K562 (cell line): ENCODE data around the gene ANKS1A. TPM values are rescaled to one million over a fixed set of nuclear protein-coding genes. Genes with fewer than 3 reads are reported as not detected.

ENCODE experiments used
- ATAC-seq: fragments of 200-7000 bp; cut with Tn5 transposase; 3 replicates; pipeline ENCODE4 v1.9.1; 2020; ENCODE audit warnings: moderate library complexity
- BruUV-seq: library from RNA; stranded (reverse); fragments of 400-500 nt; replicated peaks from 2 replicates; lab custom pipeline; 2021; lab: Mats Ljungman, UMichigan
- CTCF ChIA-PET: fragments of 300-600 bp; formaldehyde crosslinking; extraction: SDS; loops from one replicate; lab custom pipeline; 2021; ENCODE audit warnings: low intra/inter-chr PET ratio; lab: Yijun Ruan, JAX
- POLR2A ChIA-PET: fragments of 300-600, 350-650 bp; sonication (Branson Sonifier 250); formaldehyde crosslinking; extraction: SDS; loops from one replicate; lab custom pipeline; 2021; ENCODE audit warnings: antibody characterized with exemption, inconsistent platforms; lab: Yijun Ruan, JAX
- DNase-seq, 4 experiments: peaks; one replicate each; pipeline versions ENCODE4 v3.0.0 to v3.0.0-alpha.2; 2011 to 2018; ENCODE audit warnings: low spot score in 3 of 4, mixed read lengths in 3 of 4; ENCODE audit errors: extremely low read depth in 1 of 4
- FAIRE-seq: peaks from 2 replicates; lab custom pipeline; 2011; peaks lifted over from hg19 to GRCh38; lab: Jason Lieb, UNC
- H2AFZ ChIP-seq: 2 replicates; pipeline ENCODE4 v1.6.0; 2011; ENCODE audit warnings: low read depth, low read length, control low read depth, inconsistent platforms
- H3K27ac ChIP-seq: fragments of 200-600 bp; 3 replicates; pipeline ENCODE4 v1.8.0; 2011; ENCODE audit warnings: low read depth, mild to moderate bottlenecking, control low read depth, inconsistent platforms, low read length, moderate library complexity, mixed read lengths; ENCODE audit errors: extremely low read depth
- H3K27me3 ChIP-seq, 2 experiments: fragments of 300-600 bp in 1 of 2; 2 replicates in 1 of 2; 3 replicates in 1 of 2; pipeline versions ENCODE4 v1.6.0 to v1.8.0; 2011; ENCODE audit warnings: inconsistent platforms in 2 of 2, low read length in 2 of 2, mild to moderate bottlenecking in 1 of 2, mixed read lengths in 1 of 2, moderate library complexity in 1 of 2; ENCODE audit not compliant: control insufficient read depth in 2 of 2, insufficient read depth in 2 of 2
- H3K36me3 ChIP-seq: fragments of 300-600 bp; 3 replicates; pipeline ENCODE4 v1.8.0; 2011; ENCODE audit warnings: mild to moderate bottlenecking, low read length, inconsistent platforms; ENCODE audit not compliant: control insufficient read depth, insufficient read depth
- H3K4me1 ChIP-seq, 2 experiments: fragments of 200-600 bp in 1 of 2; replicated peaks in 1 of 2; 2 replicates in 1 of 2; 3 replicates in 1 of 2; pipeline versions ENCODE4 v1.5.1 to v1.8.0; 2011; ENCODE audit warnings: inconsistent platforms in 2 of 2, low read length in 2 of 2, mild to moderate bottlenecking in 1 of 2, mixed read lengths in 1 of 2, moderate library complexity in 1 of 2; ENCODE audit not compliant: control insufficient read depth in 2 of 2, insufficient read depth in 2 of 2
- H3K4me2 ChIP-seq: 2 replicates; pipeline ENCODE4 v1.6.1; 2011; ENCODE audit warnings: low read length, control low read depth, inconsistent platforms, mixed read lengths; ENCODE audit not compliant: insufficient read depth
- H3K4me3 ChIP-seq: fragments of 200-600 bp; sonication (generic), shearing (Covaris generic); 2 replicates; pipeline ENCODE4 v1.5.1; 2016; ENCODE audit warnings: control low read depth, inconsistent platforms
- H3K79me2 ChIP-seq: fragments of 200-600 bp; 3 replicates; pipeline ENCODE4 v1.8.0; 2011; ENCODE audit warnings: low read length, inconsistent platforms; ENCODE audit not compliant: control insufficient read depth, insufficient read depth
- H3K9ac ChIP-seq, 2 experiments: 2 replicates each; pipeline versions ENCODE4 v1.6.0 to v1.6.1; 2011; ENCODE audit warnings: low read depth in 2 of 2, low read length in 2 of 2, control low read depth in 1 of 2, inconsistent platforms in 1 of 2, mild to moderate bottlenecking in 1 of 2, mixed read lengths in 1 of 2; ENCODE audit not compliant: insufficient read depth in 1 of 2
- H3K9me1 ChIP-seq: one replicate; pipeline ENCODE4 v1.6.0; 2011; ENCODE audit warnings: inconsistent platforms, mild to moderate bottlenecking, low read length, moderate library complexity; ENCODE audit not compliant: control insufficient read depth, insufficient read depth
- H3K9me3 ChIP-seq: replicated peaks from 2 replicates; pipeline ENCODE4 v1.5.1; 2011; ENCODE audit warnings: low read depth, low read length, inconsistent platforms; ENCODE audit not compliant: control insufficient read depth, insufficient read depth
- H4K20me1 ChIP-seq: replicated peaks from 2 replicates; pipeline ENCODE4 v1.6.1; 2011; ENCODE audit warnings: low read length, inconsistent platforms, mixed read lengths; ENCODE audit not compliant: control insufficient read depth, insufficient read depth
- BHLHE40 ChIP-seq: IDR thresholded peaks from 2 replicates; pipeline ENCODE4 v1.6.1; 2011; ENCODE audit warnings: low read length, improper control_type of control experiment
- BRCA1 ChIP-seq, 2 experiments: fragments of 450-650 bp in 1 of 2; sonication (generic) in 1 of 2; formaldehyde crosslinking in 1 of 2; IDR thresholded peaks; 2 replicates each; pipeline versions ENCODE4 v1.5.0 to v1.6.1; 2017 to 2020; ENCODE audit warnings: mild to moderate bottlenecking in 1 of 2, missing genetic modification reagents in 1 of 2
- CHD2 ChIP-seq: IDR thresholded peaks from 2 replicates; pipeline ENCODE4 v1.6.1; 2011; ENCODE audit warnings: low read depth, low read length
- FOSL1 ChIP-seq: fragments of 200-800 bp; sonication (Bioruptor generic); conservative IDR thresholded peaks from 2 replicates; pipeline ENCODE4 v1.6.1; 2016; ENCODE audit warnings: missing genetic modification characterization, missing compliant biosample characterization
- KAT2B ChIP-seq: IDR thresholded peaks from one replicate; pipeline ENCODE4 v1.6.1; 2012; ENCODE audit warnings: low read depth, mild to moderate bottlenecking, control low read depth, inconsistent platforms, low read length, moderate library complexity
- MEIS2 ChIP-seq: fragments of 450-650 bp; IDR thresholded peaks from 2 replicates; pipeline ENCODE4 v1.6.1; 2014; ENCODE audit warnings: mild to moderate bottlenecking; ENCODE audit not compliant: partially characterized antibody
- NFXL1 ChIP-seq: fragments of 450-650 bp; formaldehyde crosslinking; IDR thresholded peaks from 2 replicates; pipeline ENCODE4 v1.4.0; 2021; ENCODE audit warnings: mild to moderate bottlenecking
- PRPF4 ChIP-seq: fragments of 200-400 bp; formaldehyde crosslinking; IDR thresholded peaks from one replicate; pipeline ENCODE4 v1.6.1; 2017; ENCODE audit warnings: low read length, low read depth, mild to moderate bottlenecking; ENCODE audit not compliant: insufficient read depth, poor library complexity, severe bottlenecking
- SOX6 ChIP-seq: fragments of 450-650 bp; IDR thresholded peaks from 2 replicates; pipeline ENCODE4 v1.6.1; 2014; ENCODE audit warnings: mild to moderate bottlenecking
- SRSF1 ChIP-seq: fragments of 200-400 bp; formaldehyde crosslinking; IDR thresholded peaks from 2 replicates; pipeline ENCODE4 v1.6.1; 2017; ENCODE audit warnings: mild to moderate bottlenecking, low read depth, low read length, moderate library complexity
- SUPT5H ChIP-seq: fragments of 450-650 bp; IDR thresholded peaks from 2 replicates; pipeline ENCODE4 v1.6.1; 2016
- ZNF133 ChIP-seq: fragments of 250-450 bp; sonication (Bioruptor Pico); IDR thresholded peaks from 2 replicates; pipeline ENCODE4 v1.4.0; 2020; ENCODE audit warnings: mild to moderate bottlenecking
- WGBS: fragments of 100-300 bp; shearing (Covaris generic); methylation state at CpG from one replicate; pipeline ENCODE4 v1.1.6; 2016; ENCODE audit warnings: low coverage, mixed read lengths; ENCODE audit not compliant: insufficient coverage; ENCODE audit errors: missing lambda C conversion rate; 5-methylcytosine and 5-hydroxymethylcytosine counted together
- in situ Hi-C: fragments of 300-500 bp; cut with MboI; formaldehyde crosslinking; loops from 4 replicates; pipeline ENCODE4 v1.15.0; 2018; ENCODE audit warnings: inconsistent platforms, mixed read lengths
- intact Hi-C: fragments of 100-400 bp; cut with micrococcal nuclease; formaldehyde crosslinking; loops from 2 replicates; pipeline ENCODE4 v1.14.2; 2022
- polyA plus RNA-seq, 8 experiments: library from polyadenylated mRNA; depleted of rRNA in 4 of 8; stranded (reverse) in 5 of 8; unstranded in 3 of 8; fragments of >200 nt; fragmentation: Nextera tagmentation in 2 of 8; fragmentation: Illumina TruSeq in 1 of 8; extraction: Ambion mirVana in 2 of 8; extraction: Trizol in 1 of 8; gene quantifications; 2 replicates each; pipeline versions ENCODE4 v1.2.1 to v1.2.3, GENCODE V29; 2011 to 2014; ENCODE audit warnings: inconsistent platforms in 1 of 8, missing spikeins in 1 of 8
- total RNA-seq, 7 experiments: library from RNA; depleted of rRNA in 6 of 7; stranded (reverse); fragments of >200 nt in 6 of 7; fragmentation: Illumina TruSeq in 2 of 7; extraction: Trizol in 2 of 7; gene quantifications; 2 replicates each; pipeline versions ENCODE4 v1.2.1 to v1.2.3, GENCODE V29; 2011 to 2021; ENCODE audit warnings: low replicate concordance in 1 of 7
- TF ChIP-seq, protein P1 (sequence below): fragments of 450-650 bp; IDR thresholded peaks from 2 replicates; pipeline ENCODE4 v1.6.1; 2016; ENCODE audit warnings: low read depth

ANKS1A gene
- total and polyA plus RNA-seq, 9 of the 15 experiments (the other 6 are each of a cell fraction or from before 2014, with no cell fraction given) = 1.1 to 13.8 (median 5.3) TPM

DNA sequence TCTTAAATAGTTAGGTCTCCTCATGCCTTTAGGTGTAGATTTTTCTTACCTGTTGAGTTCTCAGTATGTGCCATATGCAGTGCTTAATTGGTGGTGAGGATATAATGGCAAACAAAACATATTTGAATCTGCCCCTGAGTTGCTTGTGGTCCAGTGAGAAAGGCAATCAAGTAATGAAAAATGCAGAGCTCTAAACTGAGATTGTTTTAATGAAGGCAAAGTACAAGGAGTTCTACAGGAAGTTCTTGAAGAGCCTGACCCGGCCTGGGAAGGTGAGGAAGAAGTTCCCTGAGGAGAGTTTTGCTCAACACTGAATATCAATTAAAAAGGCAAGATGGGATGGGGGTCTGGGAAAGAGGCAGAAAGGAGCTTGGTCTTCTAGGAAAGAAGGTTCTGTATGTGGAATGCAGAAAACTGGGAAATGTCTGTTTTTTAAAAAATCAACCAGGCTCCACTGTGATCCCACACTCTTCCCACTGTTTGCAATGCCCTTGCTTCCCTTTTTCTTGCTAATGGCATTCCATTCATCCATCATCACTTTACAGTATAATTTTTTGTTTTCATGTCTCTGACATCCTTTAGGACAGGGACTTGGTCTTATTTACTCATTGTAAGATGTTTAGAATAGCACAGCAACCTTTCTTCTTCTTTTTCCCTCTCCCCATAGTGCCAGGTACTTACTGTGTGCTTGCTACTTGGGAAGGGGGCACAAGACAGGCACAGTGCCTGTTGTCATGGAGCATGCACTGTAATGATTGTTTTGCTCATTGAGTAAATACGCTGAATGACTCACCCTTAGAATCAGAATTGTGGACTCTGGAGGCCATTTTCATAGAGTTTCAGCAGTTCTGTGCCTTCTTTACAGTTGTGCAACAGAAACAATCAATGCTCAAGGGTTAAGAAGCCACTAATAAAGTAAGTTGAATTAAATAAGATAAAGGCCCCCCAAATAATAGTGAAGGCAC lies 64.3 kb downstream of the ANKS1A start:
- no peak overlapping the region for H2AFZ ChIP-seq
- H3K9ac ChIP-seq = no peak overlapping the region
- H3K9me3 ChIP-seq = no peaks in the 10 kb centered on the region
- DNase-seq (no peak), FAIRE-seq (no peak), ATAC-seq (no peak)
- no peaks in the 10 kb centered on the region for H3K9me1 ChIP-seq
- H3K27ac ChIP-seq = no peak overlapping the region
- POLR2A ChIA-PET = interaction anchor here (0.6 to 1.1 kb wide), 2 partner anchors 16 to 33 kb away, joined by 3 to 4 read pairs; no protein-coding TSS in a partner anchor
- 33% methylated on average over 2 of the region's 2 CpGs for WGBS
- BruUV-seq = no TSS peak
- CTCF ChIA-PET = no interaction called here
- no peaks in the 10 kb centered on the region for H3K36me3 ChIP-seq
- no peak overlapping the region for H3K4me3 ChIP-seq
- no peaks in the 10 kb centered on the region for H4K20me1 ChIP-seq
- intact Hi-C loops = no loop called here
- H3K27me3 ChIP-seq = no peaks in the 10 kb centered on the region
- in situ Hi-C loops = no loop called here
- no peak overlapping the region for H3K4me2 ChIP-seq
- no peaks in the 10 kb centered on the region for H3K79me2 ChIP-seq
- H3K4me1 ChIP-seq = peaks cover 0 to 4% of the 10 kb centered on the region in 2 experiments; a peak in 2 of 5 replicates
- TF ChIP-seq FOSL1 (tag) = peak; percentile 75
- peak; percentile 16 for TF ChIP-seq MEIS2
- no peak for TF ChIP-seq ZNF133 (CRISPR knock-in tag)
- TF ChIP-seq NFXL1 (CRISPR knock-in tag) = no peak
- no peak for TF ChIP-seq KAT2B
- TF ChIP-seq, protein P1, sequence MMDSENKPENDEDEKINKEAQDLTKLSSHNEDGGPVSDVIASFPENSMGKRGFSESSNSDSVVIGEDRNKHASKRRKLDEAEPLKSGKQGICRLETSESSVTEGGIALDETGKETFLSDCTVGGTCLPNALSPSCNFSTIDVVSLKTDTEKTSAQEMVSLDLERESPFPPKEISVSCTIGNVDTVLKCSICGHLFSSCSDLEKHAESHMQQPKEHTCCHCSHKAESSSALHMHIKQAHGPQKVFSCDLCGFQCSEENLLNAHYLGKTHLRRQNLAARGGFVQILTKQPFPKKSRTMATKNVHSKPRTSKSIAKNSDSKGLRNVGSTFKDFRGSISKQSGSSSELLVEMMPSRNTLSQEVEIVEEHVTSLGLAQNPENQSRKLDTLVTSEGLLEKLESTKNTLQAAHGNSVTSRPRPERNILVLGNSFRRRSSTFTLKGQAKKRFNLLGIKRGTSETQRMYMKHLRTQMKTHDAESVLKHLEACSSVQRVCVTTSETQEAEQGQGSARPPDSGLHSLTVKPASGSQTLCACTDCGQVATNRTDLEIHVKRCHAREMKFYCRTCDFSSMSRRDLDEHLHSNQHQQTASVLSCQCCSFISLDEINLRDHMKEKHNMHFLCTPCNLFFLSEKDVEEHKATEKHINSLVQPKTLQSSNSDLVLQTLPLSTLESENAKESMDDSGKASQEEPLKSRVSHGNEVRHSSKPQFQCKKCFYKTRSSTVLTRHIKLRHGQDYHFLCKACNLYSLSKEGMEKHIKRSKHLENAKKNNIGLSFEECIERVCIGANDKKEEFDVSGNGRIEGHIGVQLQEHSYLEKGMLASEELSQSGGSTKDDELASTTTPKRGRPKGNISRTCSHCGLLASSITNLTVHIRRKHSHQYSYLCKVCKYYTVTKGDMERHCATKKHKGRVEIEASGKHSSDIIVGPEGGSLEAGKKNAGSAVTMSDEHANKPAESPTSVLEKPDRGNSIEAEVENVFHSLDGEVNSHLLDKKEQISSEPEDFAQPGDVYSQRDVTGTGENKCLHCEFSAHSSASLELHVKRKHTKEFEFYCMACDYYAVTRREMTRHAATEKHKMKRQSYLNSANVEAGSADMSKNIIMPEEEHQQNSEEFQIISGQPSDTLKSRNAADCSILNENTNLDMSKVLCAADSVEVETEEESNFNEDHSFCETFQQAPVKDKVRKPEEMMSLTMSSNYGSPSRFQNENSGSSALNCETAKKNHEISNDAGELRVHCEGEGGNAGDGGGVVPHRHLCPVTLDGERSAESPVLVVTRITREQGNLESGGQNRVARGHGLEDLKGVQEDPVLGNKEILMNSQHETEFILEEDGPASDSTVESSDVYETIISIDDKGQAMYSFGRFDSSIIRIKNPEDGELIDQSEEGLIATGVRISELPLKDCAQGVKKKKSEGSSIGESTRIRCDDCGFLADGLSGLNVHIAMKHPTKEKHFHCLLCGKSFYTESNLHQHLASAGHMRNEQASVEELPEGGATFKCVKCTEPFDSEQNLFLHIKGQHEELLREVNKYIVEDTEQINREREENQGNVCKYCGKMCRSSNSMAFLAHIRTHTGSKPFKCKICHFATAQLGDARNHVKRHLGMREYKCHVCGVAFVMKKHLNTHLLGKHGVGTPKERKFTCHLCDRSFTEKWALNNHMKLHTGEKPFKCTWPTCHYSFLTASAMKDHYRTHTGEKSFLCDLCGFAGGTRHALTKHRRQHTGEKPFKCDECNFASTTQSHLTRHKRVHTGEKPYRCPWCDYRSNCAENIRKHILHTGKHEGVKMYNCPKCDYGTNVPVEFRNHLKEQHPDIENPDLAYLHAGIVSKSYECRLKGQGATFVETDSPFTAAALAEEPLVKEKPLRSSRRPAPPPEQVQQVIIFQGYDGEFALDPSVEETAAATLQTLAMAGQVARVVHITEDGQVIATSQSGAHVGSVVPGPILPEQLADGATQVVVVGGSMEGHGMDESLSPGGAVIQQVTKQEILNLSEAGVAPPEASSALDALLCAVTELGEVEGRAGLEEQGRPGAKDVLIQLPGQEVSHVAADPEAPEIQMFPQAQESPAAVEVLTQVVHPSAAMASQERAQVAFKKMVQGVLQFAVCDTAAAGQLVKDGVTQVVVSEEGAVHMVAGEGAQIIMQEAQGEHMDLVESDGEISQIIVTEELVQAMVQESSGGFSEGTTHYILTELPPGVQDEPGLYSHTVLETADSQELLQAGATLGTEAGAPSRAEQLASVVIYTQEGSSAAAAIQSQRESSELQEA = no peak
- TF ChIP-seq BRCA1 (IDR thresholded peaks at IDR 0.05) = no peak
- no peak for TF ChIP-seq BRCA1 (CRISPR knock-in tag; IDR thresholded peaks at IDR 0.05)
- no peak for TF ChIP-seq SUPT5H
- TF ChIP-seq PRPF4 = no peak
- no peak for TF ChIP-seq SOX6
- peak; percentile 7; the same call in 1 of the 2 replicates for TF ChIP-seq BHLHE40
- TF ChIP-seq CHD2 = no peak
- no peak for TF ChIP-seq SRSF1
